Breast epithelium (tissue), 3 donors: ENCODE measurements around the gene ST3GAL6.

Experiments used
- CTCF ChIP-seq, 3 donors: fragments of 450-650 bp; IDR thresholded peaks; one replicate each; pipeline ENCODE4 v1.5.1; 2016 to 2017; ENCODE audit warnings: antibody characterized with exemption in 3 of 3, mild to moderate bottlenecking in 3 of 3, moderate library complexity in 3 of 3
- POLR2A ChIP-seq: fragments of 450-650 bp; IDR thresholded peaks from one replicate; pipeline ENCODE4 v1.6.1; 2016; ENCODE audit warnings: antibody characterized with exemption, mild to moderate bottlenecking, moderate library complexity
- POLR2AphosphoS5 ChIP-seq, 3 donors: sonication (generic); formaldehyde crosslinking; IDR thresholded peaks; one replicate each; pipeline ENCODE4 v1.6.1; 2017; ENCODE audit warnings: antibody characterized with exemption in 3 of 3

- TF ChIP-seq POLR2A = no peak
- TF ChIP-seq POLR2AphosphoS5 (IDR thresholded peaks at IDR 0.05) = no peak
- TF ChIP-seq CTCF (IDR thresholded peaks at IDR 0.05) = no peak
These were observed 27.3 kb upstream of the ST3GAL6 start for GRCh38 chr3:98735761-98736269.
